GM19193 (cell line): ENCODE data around the gene FBXL4.

Experiments
- POLR2A ChIP-seq: IDR thresholded peaks from 4 replicates; pipeline ENCODE4 v1.6.1; 2011; ENCODE audit not compliant: insufficient read depth, insufficient read length; ENCODE audit errors: extremely low read depth

FBXL4 gene

GRCh38 chr6:98848539-98849242 is 99.1 kb downstream of the FBXL4 start:
- no peak for TF ChIP-seq POLR2A

GRCh38 chr6:98847779-98848538 is 99.8 kb downstream of the FBXL4 start:
- no peak for TF ChIP-seq POLR2A

- no peak for TF ChIP-seq POLR2A
These were observed 100.3 kb downstream of the FBXL4 start for GRCh38 chr6:98847416-98847778.

GRCh38 chr6:98846021-98846380 is 101.7 kb downstream of the FBXL4 start:
- TF ChIP-seq POLR2A, result no peak

GRCh38 chr6:98845211-98846020 is 102.3 kb downstream of the FBXL4 start:
- no peak for TF ChIP-seq POLR2A

GRCh38 chr6:98844244-98845210 is 103.2 kb downstream of the FBXL4 start:
- no peak for TF ChIP-seq POLR2A

- TF ChIP-seq POLR2A, result no peak
These were observed 104.2 kb downstream of the FBXL4 start for GRCh38 chr6:98843271-98844243.

- TF ChIP-seq POLR2A, result no peak
These were observed 105.2 kb downstream of the FBXL4 start for GRCh38 chr6:98842342-98843180.

- no peak for TF ChIP-seq POLR2A
These were observed 106.0 kb downstream of the FBXL4 start for GRCh38 chr6:98841621-98842341.

GRCh38 chr6:98840996-98841513 is 106.7 kb downstream of the FBXL4 start:
- no peak for TF ChIP-seq POLR2A

GRCh38 chr6:98840385-98840784 is 107.4 kb downstream of the FBXL4 start:
- TF ChIP-seq POLR2A, result no peak

GRCh38 chr6:98839781-98840361 is 107.9 kb downstream of the FBXL4 start:
- TF ChIP-seq POLR2A, result no peak

GRCh38 chr6:98838975-98839374 is 108.8 kb downstream of the FBXL4 start:
- TF ChIP-seq POLR2A, result no peak
